ENCODE measurements around the gene CAMSAP1.

- TF ChIP-seq CTCF (IDR thresholded peaks at IDR 0.05) (no peak), EZH2 (IDR thresholded peaks at IDR 0.05; ENCODE audit: borderline replicate concordance, insufficient read depth, low read depth, low read length, poor library complexity, severe bottlenecking) (no peak)
Observed at GRCh38 chr9:135878528-135879236, 28.7 kb downstream of the CAMSAP1 start.
